Measurements from ENCODE around the gene ZCCHC8. TPM values are rescaled to one million over a fixed set of nuclear protein-coding genes. Genes with fewer than 3 reads are reported as not detected.

The ZCCHC8 gene
- total and polyA plus RNA-seq, 2 donors (not counting 1 experiment from before 2014, with no cell fraction given), result 10.9 to 23.8 TPM

- TF ChIP-seq CTCF (conservative IDR thresholded peaks at IDR 0.05 in 1 of 2, IDR thresholded peaks at IDR 0.05 in 1 of 2; ENCODE audit: low read depth in 1 of 2, low read length in 2 of 2), result no peak
- TF ChIP-seq EZH2 (IDR thresholded peaks at IDR 0.05; ENCODE audit: low read length, missing control alignments), result no peak
Measured at GRCh38 chr12:122460061-122460460, 40.7 kb downstream of the ZCCHC8 start.

GRCh38 chr12:122459211-122459610, 41.5 kb downstream of the ZCCHC8 start:
- no peaks in the 10 kb centered on the region for H3K79me2 ChIP-seq (ENCODE audit: control insufficient read depth, insufficient read depth, low read length)
- no peaks in the 10 kb centered on the region for H3K9me3 ChIP-seq (ENCODE audit: control insufficient read depth, insufficient read depth, low read depth, low read length)
- H3K27me3 ChIP-seq (ENCODE audit: control insufficient read depth, insufficient read depth, low read length), result no peaks in the 10 kb centered on the region
- no peak overlapping the region for H3K27ac ChIP-seq (ENCODE audit: insufficient read depth, low read length)
- H3K4me2 ChIP-seq (ENCODE audit: extremely low read depth, insufficient read depth, low read length), result no peak overlapping the region
- no peak overlapping the region for H2AFZ ChIP-seq (ENCODE audit: low read length)
- no peak overlapping the region for H3K9ac ChIP-seq (ENCODE audit: insufficient read depth, low read length)
- H3K4me3 ChIP-seq (replicated peaks in 1 of 4; ENCODE audit: control extremely low read depth in 1 of 4, insufficient read depth in 1 of 4, low read depth in 3 of 4, low read length in 4 of 4), result no peak overlapping the region
- no peak for DNase-seq (ENCODE audit: low read depth in 2 of 2)
- no peak for TF ChIP-seq CTCF (conservative IDR thresholded peaks at IDR 0.05 in 1 of 2, IDR thresholded peaks at IDR 0.05 in 1 of 2; ENCODE audit: low read depth in 1 of 2, low read length in 2 of 2)
- TF ChIP-seq EZH2 (IDR thresholded peaks at IDR 0.05; ENCODE audit: low read length, missing control alignments), result no peak
- no peaks in the 10 kb centered on the region for H4K20me1 ChIP-seq (ENCODE audit: control insufficient read depth, extremely low read depth, insufficient read depth, low read length)
- no peaks in the 10 kb centered on the region for H3K36me3 ChIP-seq (ENCODE audit: control insufficient read depth, insufficient read depth, low read length)
- H3K4me1 ChIP-seq (ENCODE audit: control insufficient read depth, extremely low read depth, insufficient read depth, low read length), result peaks cover 8% of the 10 kb centered on the region

More at GRCh38 chr12:122460061-122460460, 40.7 kb downstream of the ZCCHC8 start:
- Histone ChIP-seq H4K20me1 (ENCODE audit: control insufficient read depth, extremely low read depth, insufficient read depth, low read length) (no peaks in the 10 kb centered on the region), H3K4me2 (ENCODE audit: extremely low read depth, insufficient read depth, low read length) (no peak overlapping the region), H2AFZ (ENCODE audit: low read length) (no peak overlapping the region), H3K4me3 (replicated peaks in 1 of 4; ENCODE audit: control extremely low read depth in 1 of 4, insufficient read depth in 1 of 4, low read depth in 3 of 4, low read length in 4 of 4) (no peak overlapping the region), H3K4me1 (ENCODE audit: control insufficient read depth, extremely low read depth, insufficient read depth, low read length) (peaks cover 8% of the 10 kb centered on the region), H3K27ac (ENCODE audit: insufficient read depth, low read length) (no peak overlapping the region), H3K9me3 (ENCODE audit: control insufficient read depth, insufficient read depth, low read depth, low read length) (no peaks in the 10 kb centered on the region), H3K36me3 (ENCODE audit: control insufficient read depth, insufficient read depth, low read length) (no peaks in the 10 kb centered on the region), H3K27me3 (ENCODE audit: control insufficient read depth, insufficient read depth, low read length) (no peaks in the 10 kb centered on the region), H3K9ac (ENCODE audit: insufficient read depth, low read length) (no peak overlapping the region), H3K79me2 (ENCODE audit: control insufficient read depth, insufficient read depth, low read length) (no peaks in the 10 kb centered on the region)
- DNase-seq (ENCODE audit: low read depth in 2 of 2), result no peak

GRCh38 chr12:122458105-122459035, 42.4 kb downstream of the ZCCHC8 start:
- no peak overlapping the region for H3K9ac ChIP-seq (ENCODE audit: insufficient read depth, low read length)
- H3K4me2 ChIP-seq (ENCODE audit: extremely low read depth, insufficient read depth, low read length), result no peak overlapping the region
- H3K4me1 ChIP-seq (ENCODE audit: control insufficient read depth, extremely low read depth, insufficient read depth, low read length), result peaks cover 2% of the 10 kb centered on the region
- H3K9me3 ChIP-seq (ENCODE audit: control insufficient read depth, insufficient read depth, low read depth, low read length), result no peaks in the 10 kb centered on the region
- H3K4me3 ChIP-seq (replicated peaks in 1 of 4; ENCODE audit: control extremely low read depth in 1 of 4, insufficient read depth in 1 of 4, low read depth in 3 of 4, low read length in 4 of 4), result no peak overlapping the region
- H3K79me2 ChIP-seq (ENCODE audit: control insufficient read depth, insufficient read depth, low read length), result no peaks in the 10 kb centered on the region
- TF ChIP-seq EZH2 (IDR thresholded peaks at IDR 0.05; ENCODE audit: low read length, missing control alignments) (no peak), CTCF (conservative IDR thresholded peaks at IDR 0.05 in 1 of 2, IDR thresholded peaks at IDR 0.05 in 1 of 2; ENCODE audit: low read depth in 1 of 2, low read length in 2 of 2) (no peak)
- H4K20me1 ChIP-seq (ENCODE audit: control insufficient read depth, extremely low read depth, insufficient read depth, low read length), result no peaks in the 10 kb centered on the region
- DNase-seq (ENCODE audit: low read depth in 2 of 2), result no peak
- H3K27me3 ChIP-seq (ENCODE audit: control insufficient read depth, insufficient read depth, low read length), result no peaks in the 10 kb centered on the region
- H3K36me3 ChIP-seq (ENCODE audit: control insufficient read depth, insufficient read depth, low read length), result no peaks in the 10 kb centered on the region
- no peak overlapping the region for H2AFZ ChIP-seq (ENCODE audit: low read length)
- H3K27ac ChIP-seq (ENCODE audit: insufficient read depth, low read length), result no peak overlapping the region

All from fibroblast of lung (primary cell).